GM19467 (cell line): ENCODE results near the gene DYNLT2.
"Not testable (repeated sequence)": the region's sequence is repeated elsewhere in the genome, so short reads cannot be mapped to it uniquely, and the experiment has no call there.

ENCODE experiments used
- ATAC-seq: cut with Tn5 transposase; IDR thresholded peaks from one replicate; pipeline ENCODE4 v1.9.1; 2021; ENCODE audit warnings: mild to moderate bottlenecking, moderate library complexity; ENCODE audit not compliant: unreplicated experiment

The DYNLT2 gene

DNA sequence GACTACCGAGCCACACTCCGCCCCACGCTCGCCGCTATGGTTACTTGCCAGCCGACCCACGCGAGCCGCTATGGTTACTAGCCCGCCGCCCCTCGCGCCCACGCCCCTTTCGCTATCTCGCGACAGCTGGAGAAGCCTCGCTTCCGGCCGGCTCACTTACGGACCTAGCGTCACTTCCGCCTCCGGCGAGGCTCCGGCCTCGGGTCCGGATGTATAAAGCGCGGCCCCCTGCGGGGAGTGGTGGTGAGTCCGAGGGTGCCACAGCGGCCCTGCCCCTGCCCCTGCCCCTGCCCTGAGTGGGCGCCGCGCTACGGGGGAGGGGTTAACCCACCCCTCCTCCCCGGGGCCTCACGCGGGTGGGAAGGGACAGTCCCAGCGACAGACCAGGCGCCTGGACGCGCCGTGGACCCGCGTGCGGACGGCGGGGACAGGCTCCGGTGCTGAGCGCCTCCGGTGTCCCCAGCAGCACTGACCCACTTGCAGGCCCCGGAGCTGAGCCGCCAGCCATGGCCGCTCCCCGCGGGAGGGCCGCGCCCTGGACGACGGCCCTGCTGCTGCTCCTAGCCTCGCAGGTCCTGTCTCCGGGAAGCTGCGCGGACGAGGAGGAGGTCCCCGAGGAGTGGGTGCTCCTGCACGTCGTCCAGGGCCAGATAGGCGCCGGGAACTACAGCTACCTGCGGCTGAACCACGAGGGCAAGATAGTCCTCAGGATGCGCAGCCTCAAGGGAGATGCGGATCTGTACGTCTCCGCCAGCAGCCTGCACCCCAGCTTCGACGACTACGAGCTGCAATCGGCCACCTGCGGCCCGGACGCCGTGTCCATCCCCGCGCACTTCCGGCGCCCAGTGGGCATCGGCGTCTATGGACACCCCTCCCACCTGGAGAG lies 49.2 kb downstream of the DYNLT2 start, which contains the start of the genes C6orf120 and WDR27:
C6orf120 (plus strand) TSS at position 173 of the 886 bp plus-strand sequence; CDS start at position 507, 334 bp downstream.
WDR27 (minus strand) TSS at position 76 of the 886 bp plus-strand sequence. CDS start 13,024 bp downstream, outside the sequence.
- ATAC-seq, result peak; percentile 96

DNA sequence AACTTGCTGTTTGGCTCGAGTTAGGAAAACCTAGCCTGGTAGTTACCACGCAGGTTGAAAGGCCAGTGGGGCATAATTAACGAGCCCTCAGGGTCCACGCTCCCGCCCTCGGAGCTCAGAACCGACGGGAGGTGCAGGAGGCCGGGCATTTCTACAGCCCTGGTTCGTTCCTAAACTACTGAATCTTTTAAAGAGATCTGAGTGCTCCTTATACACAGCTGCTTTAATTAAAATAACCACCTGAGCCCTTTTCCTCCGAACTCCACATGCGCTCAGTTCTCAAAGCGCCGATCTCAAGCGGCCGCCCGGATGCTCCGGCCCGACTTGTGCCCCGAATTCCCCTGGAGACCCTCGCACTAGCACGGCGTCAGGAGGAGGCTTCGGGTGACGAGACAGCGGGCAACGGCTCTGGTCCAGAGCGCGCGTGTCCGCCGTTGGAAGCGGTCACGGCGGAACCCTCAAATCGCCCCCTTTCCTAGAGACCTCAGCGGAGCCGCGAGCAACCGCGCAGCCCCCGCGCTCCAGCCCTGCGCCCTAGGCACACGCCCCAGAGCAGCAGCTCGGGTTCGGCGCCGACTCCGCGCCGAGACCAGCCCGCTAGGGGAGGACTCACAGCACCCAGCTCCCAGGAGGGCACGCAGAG lies 49.9 kb downstream of the DYNLT2 start:
- ATAC-seq, result peak; percentile 12

DNA sequence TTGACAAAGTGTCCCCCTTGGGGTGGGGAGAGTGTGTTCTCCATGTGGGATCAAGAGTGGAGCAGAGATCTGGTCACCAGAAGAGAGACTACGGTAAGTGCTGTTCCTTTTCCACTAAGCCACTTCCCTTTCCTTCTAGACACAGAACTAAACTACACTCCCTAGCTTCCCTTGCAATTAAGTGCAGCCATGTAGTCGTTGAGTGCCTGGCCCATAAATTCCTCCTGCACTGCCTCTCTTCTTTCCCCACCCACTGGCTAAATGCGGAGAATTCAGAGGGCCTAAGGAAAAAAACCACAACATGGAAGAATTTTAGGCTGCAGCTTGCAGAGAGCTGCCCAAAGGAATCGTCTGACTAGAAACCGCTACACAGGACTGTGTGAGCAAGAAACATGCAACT lies 51.1 kb downstream of the DYNLT2 start:
- ATAC-seq, result no peak

DNA sequence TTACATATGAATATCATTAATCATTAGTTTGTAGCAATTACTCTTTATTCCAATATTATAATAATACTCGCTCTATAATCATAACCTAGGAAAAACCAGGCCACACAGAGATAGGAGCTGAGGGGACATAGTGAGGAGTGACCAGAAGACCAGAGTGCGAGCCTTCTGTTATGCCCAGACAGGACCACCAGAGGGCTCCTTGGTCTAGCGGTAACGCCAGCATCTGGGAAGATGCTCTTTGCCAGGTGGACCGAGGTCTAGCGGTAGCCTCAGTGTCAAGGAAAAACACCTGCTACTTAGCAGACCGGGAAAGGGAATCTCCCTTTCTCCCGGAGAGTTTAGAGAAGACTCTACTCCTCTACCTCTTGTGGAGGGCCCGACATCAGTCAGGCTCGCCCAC lies 54.3 kb downstream of the DYNLT2 start:
- ATAC-seq, result not testable (repeated sequence)

DNA sequence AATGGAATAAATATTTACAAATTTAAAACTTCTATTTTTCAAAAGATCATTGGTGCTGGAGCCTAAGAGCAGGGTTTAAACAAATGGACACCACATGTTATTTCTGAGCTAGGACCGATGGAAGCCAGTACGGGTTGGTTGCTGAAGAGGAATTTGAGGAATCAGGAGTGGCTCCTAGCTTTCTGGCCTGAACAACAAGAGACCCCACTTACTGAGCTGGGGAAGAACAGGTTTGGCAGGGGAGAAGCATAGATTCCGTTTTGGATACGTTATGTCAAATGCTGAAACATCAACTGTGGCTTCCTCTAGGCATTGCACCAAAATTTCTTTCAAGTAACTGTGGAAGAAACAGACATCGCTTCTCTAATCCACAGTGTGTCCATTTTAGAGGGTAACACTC lies 56.2 kb downstream of the DYNLT2 start:
- ATAC-seq, result no peak

DNA sequence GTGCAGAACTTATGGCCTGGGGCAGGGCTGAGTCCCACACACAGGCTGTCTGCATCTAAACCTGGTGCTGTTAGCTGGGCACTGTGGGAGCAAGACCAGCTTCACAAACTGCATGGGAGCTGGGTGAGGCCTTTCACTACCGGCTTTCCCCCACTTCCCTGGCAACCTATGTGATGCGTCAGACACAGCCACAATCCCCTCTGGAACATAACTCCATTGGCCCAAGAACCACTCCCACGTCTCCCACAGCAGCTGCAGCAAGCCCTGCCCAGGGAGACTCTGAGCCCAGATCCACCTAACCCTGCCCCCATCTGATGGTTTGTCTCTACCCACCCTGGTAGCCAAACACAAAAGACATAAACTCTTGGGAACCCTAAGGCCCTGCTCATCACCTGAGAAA lies 58.9 kb downstream of the DYNLT2 start:
- ATAC-seq, result no peak

DNA sequence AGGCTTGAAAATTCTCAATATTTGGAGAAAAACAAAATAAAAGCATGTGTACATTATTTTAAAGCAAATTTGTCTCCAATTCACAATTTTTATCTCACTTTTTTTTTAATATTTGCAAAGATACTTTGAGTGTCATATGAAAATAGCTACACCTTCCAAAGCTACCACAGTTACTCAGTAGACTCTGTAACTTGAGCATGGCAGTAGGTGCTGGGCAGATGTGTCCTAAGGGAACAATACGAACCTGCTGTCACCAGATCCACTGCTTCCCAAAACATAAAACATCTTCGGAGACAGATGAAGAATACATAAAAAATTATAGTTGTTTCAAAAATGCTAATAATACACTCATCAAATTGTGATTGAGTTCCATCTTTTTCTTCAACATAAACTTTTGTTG lies 60.1 kb downstream of the DYNLT2 start:
- no peak for ATAC-seq
